GM18517 (cell line): ENCODE data around the gene SLC6A6.
"Not testable (repeated sequence)": the region's sequence is repeated elsewhere in the genome, so short reads cannot be mapped to it uniquely, and the experiment has no call there.

Experiments used
- ATAC-seq: cut with Tn5 transposase; IDR thresholded peaks from one replicate; pipeline ENCODE4 v1.9.1; 2021; ENCODE audit warnings: mild to moderate bottlenecking, moderate library complexity; ENCODE audit not compliant: unreplicated experiment

The SLC6A6 gene

DNA sequence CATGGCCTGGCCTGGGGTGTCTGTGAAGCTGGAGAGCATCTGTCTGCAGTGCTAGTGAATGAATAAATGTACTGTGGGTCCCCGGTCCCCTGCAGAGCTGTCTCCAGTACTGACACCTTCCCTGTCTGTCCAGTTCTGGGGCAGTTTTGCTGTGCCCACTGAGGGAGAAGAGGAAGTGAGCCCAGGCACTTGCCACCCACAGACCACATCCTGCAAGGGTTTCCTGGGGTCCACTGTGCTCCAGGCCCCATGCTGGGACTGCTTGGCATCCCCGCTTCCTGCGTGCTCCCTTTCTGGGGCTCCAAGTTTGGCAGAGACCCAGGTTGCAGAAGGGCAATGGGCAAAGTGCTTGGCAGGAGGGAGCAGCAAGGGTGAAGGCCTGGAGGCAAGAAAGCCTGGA lies 4.9 kb upstream of the SLC6A6 start:
- no peak for ATAC-seq

GRCh38 chr3:14397940-14398796 lies 4.2 kb upstream of the SLC6A6 start:
- no peak for ATAC-seq

DNA sequence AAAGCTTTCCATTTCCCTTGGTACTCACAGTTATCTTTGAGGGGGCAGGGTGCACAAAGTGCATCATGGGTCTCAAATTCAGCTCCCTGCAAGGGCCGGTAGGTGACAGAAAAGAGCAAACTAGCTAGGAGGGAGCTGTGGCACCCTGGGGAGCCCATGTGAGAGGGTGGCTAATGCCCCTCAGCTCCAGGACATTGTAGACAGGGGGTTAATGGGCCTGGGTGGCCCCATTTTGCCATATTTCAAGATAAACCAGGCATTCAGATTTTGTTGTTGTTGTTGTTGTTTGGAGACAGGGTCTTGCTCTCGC lies 3.7 kb upstream of the SLC6A6 start:
- no peak for ATAC-seq

- no peak for ATAC-seq
These were observed 608 bp upstream of the SLC6A6 start for GRCh38 chr3:14401692-14402303.

DNA sequence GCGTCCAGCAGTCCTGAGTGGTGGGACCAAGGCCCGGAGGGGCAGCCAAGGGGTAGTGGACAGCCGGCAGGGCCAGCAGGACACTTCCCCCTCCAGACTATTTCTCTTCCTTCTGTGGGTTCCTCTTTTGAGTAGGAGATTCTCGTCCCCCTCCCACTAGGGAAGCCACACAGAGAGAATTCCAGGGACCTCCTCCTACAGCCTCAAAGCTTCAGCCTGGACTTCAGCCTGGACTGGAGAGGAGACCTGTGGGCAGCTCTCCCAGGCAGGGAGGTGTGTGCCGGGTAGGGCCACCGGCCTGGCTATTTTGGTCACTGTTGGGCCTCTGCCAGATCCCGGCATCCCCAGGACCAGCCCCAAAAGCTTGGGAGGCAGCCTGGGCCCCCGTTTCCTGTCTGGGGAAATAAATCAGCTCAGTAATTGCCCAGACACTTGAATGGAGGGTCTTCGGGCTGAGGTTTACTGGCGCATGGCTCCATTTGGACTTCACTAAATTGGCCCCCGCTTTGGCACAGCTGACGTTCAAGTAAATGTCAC lies 1.3 kb downstream of the SLC6A6 start:
- no peak for ATAC-seq

GRCh38 chr3:14404186-14404585 lies 1.8 kb downstream of the SLC6A6 start:
- ATAC-seq = no peak

DNA sequence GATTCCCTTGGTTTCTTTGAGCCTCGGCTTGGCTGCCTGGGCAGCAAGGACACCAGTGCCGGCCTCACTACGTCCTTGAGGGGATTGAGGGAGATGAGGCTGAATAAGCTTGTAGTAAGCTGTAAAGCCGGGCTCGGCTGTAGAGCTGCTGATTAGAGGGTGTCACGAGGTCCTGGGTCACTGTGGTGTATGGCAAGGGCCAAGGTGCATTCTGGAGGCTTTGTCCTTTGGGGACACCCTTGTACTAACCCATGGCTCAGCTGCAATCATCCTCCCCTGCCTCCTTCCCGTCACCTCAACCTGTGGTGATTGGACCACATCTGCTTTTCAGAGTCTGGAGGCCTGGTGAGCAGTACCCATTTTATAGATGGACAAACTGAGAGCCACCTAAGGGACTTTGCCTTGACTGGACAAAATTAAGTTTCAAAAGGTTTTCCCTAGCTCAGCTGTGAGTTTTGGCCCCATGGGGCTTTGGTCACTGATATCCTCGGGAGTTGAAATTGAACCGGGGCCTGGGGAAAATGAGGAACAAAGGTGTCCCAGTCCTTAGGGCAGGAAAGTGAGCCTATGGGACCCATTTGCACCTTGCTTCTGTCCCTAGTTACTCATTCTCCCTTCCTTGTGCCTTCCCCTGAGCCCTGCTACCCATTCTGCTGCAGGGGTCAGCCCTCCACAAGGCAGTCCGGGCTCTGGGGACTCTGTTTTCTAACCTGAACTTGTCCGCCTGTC lies 2.4 kb downstream of the SLC6A6 start:
- ATAC-seq = no peak

GRCh38 chr3:14405360-14406238 lies 3.2 kb downstream of the SLC6A6 start:
- ATAC-seq = no peak

DNA sequence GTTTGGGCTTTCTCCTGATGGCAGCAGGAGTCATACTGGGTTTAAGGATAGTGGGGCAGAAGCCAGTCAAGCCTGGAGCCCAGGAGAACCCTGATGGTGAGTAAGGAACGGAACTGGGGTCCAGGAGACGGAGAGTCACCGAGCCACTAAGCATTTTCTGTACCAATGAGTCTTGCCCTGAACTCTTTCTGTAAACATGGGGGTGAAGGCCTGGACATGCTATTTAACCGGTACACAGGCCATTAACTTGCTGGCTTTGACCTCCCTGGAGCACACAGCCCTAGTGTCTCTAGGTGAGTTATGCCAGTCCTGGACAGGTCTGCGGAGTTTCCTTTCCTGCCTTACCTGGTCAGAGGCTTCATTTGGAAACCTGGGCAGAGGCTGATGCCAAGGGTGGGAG lies 3.9 kb downstream of the SLC6A6 start:
- ATAC-seq = no peak

DNA sequence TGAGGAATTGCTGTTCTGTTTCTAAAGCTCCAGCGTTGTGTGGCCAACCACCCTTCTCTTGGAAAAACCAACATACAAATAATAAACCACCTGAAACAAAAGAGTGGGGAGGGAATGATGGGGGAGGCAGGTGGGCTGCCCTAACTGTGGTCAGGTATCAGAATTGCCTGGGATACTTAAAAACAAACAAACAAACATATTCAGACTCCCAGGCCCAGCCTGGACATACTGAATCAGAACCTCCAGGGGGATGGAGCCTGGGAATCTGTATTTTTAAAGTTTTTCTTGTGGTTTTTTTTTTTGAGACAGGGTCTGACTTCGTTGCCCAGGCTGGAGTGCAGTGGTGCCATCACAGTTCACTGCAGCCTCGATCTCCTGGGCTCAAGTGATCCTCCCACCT lies 4.4 kb downstream of the SLC6A6 start:
- ATAC-seq = no peak

DNA sequence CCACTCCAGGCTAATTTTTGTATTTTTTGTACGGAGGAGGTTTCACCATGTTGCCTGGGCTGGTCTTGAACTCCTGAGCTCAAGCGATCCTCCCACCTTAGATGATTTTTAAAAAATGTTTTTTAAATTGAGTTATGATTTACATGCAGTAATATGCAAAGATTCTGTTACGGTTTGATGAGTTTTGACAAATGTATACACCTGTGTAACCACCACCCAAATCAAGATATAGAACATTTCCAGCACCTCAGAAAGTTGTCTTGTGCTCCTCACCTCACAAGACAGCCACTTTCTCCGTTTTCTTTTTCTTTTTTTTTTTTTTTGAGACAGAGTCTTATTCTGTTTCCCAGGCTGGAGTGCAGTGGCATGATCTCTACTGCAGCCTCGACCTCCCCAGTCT lies 4.8 kb downstream of the SLC6A6 start:
- no peak for ATAC-seq

DNA sequence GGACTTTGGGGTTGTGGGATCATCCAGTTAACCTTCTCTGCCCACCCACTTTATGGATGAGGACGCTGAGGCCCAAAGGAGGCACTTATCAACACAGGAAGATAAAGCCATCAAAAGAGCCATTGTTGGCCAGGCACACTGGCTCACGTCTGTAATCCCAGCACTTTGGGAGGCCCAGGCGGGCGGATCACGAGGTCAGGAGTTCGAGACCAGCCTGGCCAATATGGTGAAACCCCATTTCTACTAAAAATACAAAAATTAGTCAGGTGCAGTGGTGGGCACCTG lies 7.3 kb downstream of the SLC6A6 start:
- ATAC-seq = not testable (repeated sequence)

DNA sequence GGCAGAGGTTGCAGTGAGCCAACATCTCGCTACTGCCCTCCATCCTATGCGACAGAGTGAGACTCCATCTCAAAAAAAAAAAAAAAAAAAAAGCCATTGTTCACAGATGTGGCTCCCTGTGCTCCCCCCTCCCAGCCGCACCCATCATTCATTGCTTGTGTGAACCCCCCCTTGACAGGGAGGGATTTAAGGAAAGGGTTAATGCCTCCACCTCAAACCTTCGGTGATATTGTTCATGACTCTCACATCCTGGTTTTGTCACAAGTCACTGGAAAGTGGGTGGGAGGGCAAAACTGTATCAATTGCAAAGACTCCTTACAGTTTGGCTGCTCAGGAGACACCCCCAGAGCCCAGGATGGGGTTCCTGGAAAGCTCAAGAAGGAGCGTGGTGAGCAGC lies 7.7 kb downstream of the SLC6A6 start:
- no peak for ATAC-seq

GRCh38 chr3:14410503-14411165 lies 8.2 kb downstream of the SLC6A6 start:
- ATAC-seq = no peak

GRCh38 chr3:14411166-14411526 lies 8.7 kb downstream of the SLC6A6 start:
- no peak for ATAC-seq

DNA sequence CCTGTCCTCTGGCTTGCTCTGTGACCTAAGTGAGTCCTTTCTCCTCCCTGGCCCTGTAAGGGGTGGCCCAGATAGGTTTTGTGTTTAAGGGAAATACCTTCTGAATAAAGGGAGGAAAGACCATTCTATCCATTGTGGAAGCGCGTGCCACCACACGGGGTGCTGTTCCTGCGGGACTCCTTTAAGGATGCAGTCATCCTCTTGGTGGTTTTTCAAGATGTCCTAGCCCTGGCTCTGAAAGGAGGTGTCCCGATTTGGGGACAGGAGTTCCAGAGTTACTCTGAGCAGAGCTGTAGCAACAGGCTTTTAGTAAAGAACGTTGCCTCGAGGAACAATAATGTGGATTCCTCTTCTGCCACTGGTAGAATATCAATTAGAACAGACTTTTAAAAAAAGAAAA lies 9.6 kb downstream of the SLC6A6 start:
- ATAC-seq = no peak

DNA sequence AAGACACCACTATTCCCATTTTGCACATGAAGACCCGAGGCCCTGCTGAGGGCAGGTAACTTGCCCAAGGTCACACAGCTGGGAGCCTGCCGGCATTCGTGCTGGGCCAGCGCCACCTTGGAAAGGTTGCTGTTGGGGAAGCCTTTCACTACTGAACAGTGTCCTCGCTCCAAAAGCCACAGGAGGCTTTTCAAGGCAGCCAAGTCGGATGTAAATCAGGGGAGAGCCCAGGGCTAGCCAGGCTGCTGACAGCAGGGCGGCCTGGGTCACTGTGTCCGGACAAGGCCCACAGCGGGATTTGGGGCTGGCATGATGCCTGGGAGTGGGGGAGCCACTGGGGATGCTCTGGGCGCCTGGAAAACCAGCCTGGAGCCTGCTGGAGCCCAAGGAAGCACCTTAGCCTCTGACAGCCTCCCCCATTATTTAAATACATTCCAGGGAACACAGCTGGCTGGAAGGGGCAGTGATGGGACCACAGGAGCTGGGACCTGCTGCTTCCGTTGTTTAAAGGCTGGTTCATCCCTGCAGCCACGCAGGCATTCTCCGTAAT lies 10.5 kb downstream of the SLC6A6 start:
- no peak for ATAC-seq

GRCh38 chr3:14413381-14414071 lies 11.1 kb downstream of the SLC6A6 start:
- no peak for ATAC-seq

DNA sequence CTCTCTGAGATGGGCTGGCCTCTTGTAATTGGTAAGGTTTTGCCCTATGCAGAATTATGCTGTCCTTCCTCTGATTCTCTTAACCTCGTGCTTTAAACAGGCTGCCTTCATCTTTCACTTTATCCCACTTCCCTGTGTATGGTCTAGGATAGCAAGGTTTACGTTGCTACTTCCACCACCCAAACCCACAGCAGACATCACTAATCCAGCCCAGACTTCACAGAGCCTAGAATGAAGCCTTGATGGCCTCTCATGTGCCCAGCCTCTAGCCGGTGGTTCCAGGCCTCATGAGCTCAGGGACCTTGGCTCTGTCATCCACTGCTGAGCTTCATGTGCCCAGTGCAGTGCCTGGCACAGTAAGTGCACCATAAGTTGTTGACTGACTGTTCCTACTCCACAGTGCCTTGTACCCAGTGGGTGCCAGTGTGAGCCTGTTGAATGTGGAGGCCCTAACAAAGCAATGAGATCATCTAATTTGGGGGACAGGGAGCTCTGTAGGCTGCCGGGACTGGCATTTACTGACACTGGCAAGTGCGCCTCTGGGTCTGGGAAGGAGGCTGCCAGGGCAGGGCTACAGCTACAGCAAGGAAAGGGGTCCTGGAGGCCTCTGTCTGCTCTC lies 12.5 kb downstream of the SLC6A6 start:
- no peak for ATAC-seq
